ENCODE measurements around the gene SPATA19. TPM values are rescaled to one million over a fixed set of nuclear protein-coding genes. Genes with fewer than 3 reads are reported as not detected.

Gene SPATA19
- total RNA-seq, 2 donors from 2014 or later = 6.6 TPM; not detected in 1

- no peaks in the 10 kb centered on the region for H3K4me1 ChIP-seq (replicated peaks)
- no peak overlapping the region for H3K27ac ChIP-seq
- 81% methylated on average over 3 of the region's 3 CpGs for WGBS
- no peak for TF ChIP-seq CTCF (IDR thresholded peaks at IDR 0.05)
- TF ChIP-seq POLR2AphosphoS5 (IDR thresholded peaks at IDR 0.05) = no peak
- no peak for TF ChIP-seq POLR2A (IDR thresholded peaks at IDR 0.05)
- H3K9me3 ChIP-seq = no peaks in the 10 kb centered on the region
- intact Hi-C loops (cut with DNase I) = no loop called here
- H3K27me3 ChIP-seq (replicated peaks; ENCODE audit: insufficient read depth) = no peaks in the 10 kb centered on the region
- DNase-seq (ENCODE audit: low spot score) = no peak
- H3K4me3 ChIP-seq = no peak overlapping the region
- H3K36me3 ChIP-seq = no peaks in the 10 kb centered on the region
Measured at GRCh38 chr11:133889893-133890292, 44.6 kb upstream of the SPATA19 start.

DNA sequence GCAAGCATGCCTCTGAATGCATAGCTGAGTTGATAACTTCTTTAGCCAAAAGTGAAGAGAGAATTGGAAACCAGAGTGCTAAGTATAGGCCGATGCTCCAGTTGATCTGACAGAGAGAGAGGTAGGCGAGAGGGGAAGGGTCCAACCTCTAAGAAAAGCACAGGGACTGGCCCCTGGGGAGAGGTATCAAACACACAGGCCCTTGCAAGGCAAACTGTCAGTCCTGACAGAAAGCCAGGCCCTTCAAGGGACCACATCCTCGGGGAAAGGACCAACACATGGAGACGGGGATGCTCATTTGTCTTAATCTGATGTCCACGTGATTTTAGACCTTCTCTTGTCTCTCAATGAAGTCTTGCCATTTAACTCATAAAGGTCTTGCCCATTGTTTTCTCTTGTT is 43.9 kb upstream of the SPATA19 start:
- no peak for TF ChIP-seq POLR2AphosphoS5 (IDR thresholded peaks at IDR 0.05)
- no peaks in the 10 kb centered on the region for H3K36me3 ChIP-seq
- H3K4me1 ChIP-seq (replicated peaks) = no peaks in the 10 kb centered on the region
- H3K9me3 ChIP-seq = no peaks in the 10 kb centered on the region
- intact Hi-C loops (cut with DNase I) = no loop called here
- 94% methylated on average over 5 of the region's 5 CpGs for WGBS
- H3K4me3 ChIP-seq = no peak overlapping the region
- no peak overlapping the region for H3K27ac ChIP-seq
- DNase-seq (ENCODE audit: low spot score) = no peak
- no peaks in the 10 kb centered on the region for H3K27me3 ChIP-seq (replicated peaks; ENCODE audit: insufficient read depth)

- no peaks in the 10 kb centered on the region for H3K36me3 ChIP-seq
- no peak overlapping the region for H3K4me3 ChIP-seq
- TF ChIP-seq POLR2AphosphoS5 (IDR thresholded peaks at IDR 0.05) (no peak), POLR2A (IDR thresholded peaks at IDR 0.05) (no peak), CTCF (IDR thresholded peaks at IDR 0.05) (no peak)
- DNase-seq (ENCODE audit: low spot score) = no peak
- intact Hi-C loops (cut with DNase I) = no loop called here
- WGBS = 68% methylated on average over 5 of the region's 5 CpGs
- no peak overlapping the region for H3K27ac ChIP-seq
- no peaks in the 10 kb centered on the region for H3K27me3 ChIP-seq (replicated peaks; ENCODE audit: insufficient read depth)
- no peaks in the 10 kb centered on the region for H3K4me1 ChIP-seq (replicated peaks)
- no peaks in the 10 kb centered on the region for H3K9me3 ChIP-seq
Measured at GRCh38 chr11:133887692-133888332, 42.5 kb upstream of the SPATA19 start.

DNA sequence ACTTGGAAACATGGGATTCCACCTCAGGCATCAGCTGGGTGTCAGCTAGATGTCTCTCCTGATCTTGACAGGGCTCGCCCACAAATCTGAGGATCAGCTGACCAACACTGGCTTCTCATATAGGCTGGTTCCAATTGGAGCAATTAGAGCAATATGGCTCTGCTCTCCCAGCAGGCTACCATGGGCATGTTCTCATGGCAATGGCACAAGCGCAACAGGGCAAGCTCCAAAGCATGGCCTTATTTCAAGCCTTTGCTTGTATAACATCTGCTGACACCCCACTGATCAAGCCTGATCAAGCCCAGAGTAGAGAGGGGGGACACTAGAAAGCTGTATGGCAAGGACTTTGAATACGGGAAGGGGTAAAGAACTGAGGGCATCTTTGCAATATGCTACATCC is 40.7 kb upstream of the SPATA19 start:
- no peaks in the 10 kb centered on the region for H3K36me3 ChIP-seq
- no peaks in the 10 kb centered on the region for H3K4me1 ChIP-seq (replicated peaks)
- no peak overlapping the region for H3K4me3 ChIP-seq
- no peak for DNase-seq (ENCODE audit: low spot score)
- H3K27ac ChIP-seq = no peak overlapping the region
- intact Hi-C loops (cut with DNase I) = no loop called here
- no peaks in the 10 kb centered on the region for H3K9me3 ChIP-seq
- H3K27me3 ChIP-seq (replicated peaks; ENCODE audit: insufficient read depth) = no peaks in the 10 kb centered on the region
- 92% methylated on average over 3 of the region's 3 CpGs for WGBS
- TF ChIP-seq CTCF (IDR thresholded peaks at IDR 0.05) = no peak
- no peak for TF ChIP-seq POLR2AphosphoS5 (IDR thresholded peaks at IDR 0.05)
- TF ChIP-seq POLR2A (IDR thresholded peaks at IDR 0.05) = no peak

GRCh38 chr11:133872160-133872559 is 26.8 kb upstream of the SPATA19 start:
- H3K27me3 ChIP-seq (replicated peaks; ENCODE audit: insufficient read depth) = no peaks in the 10 kb centered on the region
- no peak overlapping the region for H3K27ac ChIP-seq
- DNase-seq (ENCODE audit: low spot score) = no peak
- no peaks in the 10 kb centered on the region for H3K36me3 ChIP-seq
- intact Hi-C loops (cut with DNase I) = no loop called here
- H3K9me3 ChIP-seq = no peaks in the 10 kb centered on the region
- WGBS = 30% methylated on average over 1 of the region's 1 CpG
- no peaks in the 10 kb centered on the region for H3K4me1 ChIP-seq (replicated peaks)
- TF ChIP-seq POLR2AphosphoS5 (IDR thresholded peaks at IDR 0.05) = no peak
- no peak for TF ChIP-seq POLR2A (IDR thresholded peaks at IDR 0.05)
- TF ChIP-seq CTCF (IDR thresholded peaks at IDR 0.05) = no peak
- no peak overlapping the region for H3K4me3 ChIP-seq
